Epidermal melanocyte (primary cell): ENCODE measurements around the gene NHEJ1.
A peak's percentile ranks its signal among the peaks of the same experiment; 100 is the strongest.

Source experiments
- DNase-seq: peaks from one replicate; pipeline ENCODE4 v3.0.0; 2011; ENCODE audit warnings: low spot score; ENCODE audit not compliant: insufficient read length

NHEJ1 gene

GRCh38 chr2:219031005-219031738 lies 129.4 kb downstream of the NHEJ1 start:
- DNase-seq: no peak

DNA sequence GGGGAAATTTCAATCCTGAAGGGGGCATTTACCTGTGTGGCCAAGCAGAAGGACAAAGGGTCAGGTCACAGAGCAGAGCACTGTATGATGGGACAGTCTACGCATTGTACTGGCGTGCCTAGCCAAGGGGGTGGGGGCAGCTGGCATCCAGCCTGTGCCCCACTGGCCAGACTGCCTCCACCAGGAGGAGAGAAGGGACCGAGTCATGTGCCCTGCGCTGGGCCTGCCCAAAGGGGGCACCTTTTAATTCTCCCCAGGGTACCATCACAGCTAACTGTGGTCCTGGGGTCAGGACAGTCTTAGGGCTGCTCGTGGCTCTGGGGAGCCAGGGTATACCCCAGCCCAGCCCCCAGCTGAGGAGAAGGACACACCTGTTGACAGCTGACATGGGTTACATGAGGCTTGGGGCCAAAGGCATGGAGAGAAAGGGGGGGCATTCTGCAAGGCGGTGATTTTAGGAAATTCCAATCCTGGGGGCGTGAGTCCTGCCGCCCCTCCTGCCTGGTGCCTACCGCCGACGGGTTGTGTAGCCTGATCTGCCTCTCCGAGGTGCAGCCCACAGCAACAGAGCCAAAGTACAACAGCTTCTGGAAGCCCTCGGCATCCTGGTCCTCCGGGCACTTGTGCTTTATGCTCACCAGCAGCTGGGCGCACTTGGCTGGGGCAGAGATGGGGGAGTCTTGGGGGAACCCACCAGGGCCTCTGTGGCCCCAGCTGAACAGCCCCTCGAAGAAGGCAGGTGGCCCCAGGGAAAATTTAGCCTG lies 130.3 kb downstream of the NHEJ1 start:
- DNase-seq: no peak

DNA sequence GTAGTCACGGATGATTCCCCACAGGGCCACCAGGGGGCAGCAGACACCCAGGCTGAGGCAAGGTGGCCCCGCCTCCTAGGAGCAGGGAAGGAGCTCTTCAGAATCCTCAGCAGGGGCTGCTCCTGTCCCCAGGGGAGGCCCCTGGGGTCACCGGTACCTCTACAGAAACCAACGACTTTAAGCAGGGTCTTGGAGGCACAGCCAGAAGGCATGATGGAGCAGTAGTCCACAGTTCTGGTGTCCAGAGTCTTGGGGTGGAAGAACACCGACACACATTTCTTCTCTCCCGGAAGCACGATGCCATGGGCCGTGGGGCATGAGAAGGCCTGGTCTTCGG lies 130.8 kb downstream of the NHEJ1 start:
- DNase-seq: peak; percentile 45

DNA sequence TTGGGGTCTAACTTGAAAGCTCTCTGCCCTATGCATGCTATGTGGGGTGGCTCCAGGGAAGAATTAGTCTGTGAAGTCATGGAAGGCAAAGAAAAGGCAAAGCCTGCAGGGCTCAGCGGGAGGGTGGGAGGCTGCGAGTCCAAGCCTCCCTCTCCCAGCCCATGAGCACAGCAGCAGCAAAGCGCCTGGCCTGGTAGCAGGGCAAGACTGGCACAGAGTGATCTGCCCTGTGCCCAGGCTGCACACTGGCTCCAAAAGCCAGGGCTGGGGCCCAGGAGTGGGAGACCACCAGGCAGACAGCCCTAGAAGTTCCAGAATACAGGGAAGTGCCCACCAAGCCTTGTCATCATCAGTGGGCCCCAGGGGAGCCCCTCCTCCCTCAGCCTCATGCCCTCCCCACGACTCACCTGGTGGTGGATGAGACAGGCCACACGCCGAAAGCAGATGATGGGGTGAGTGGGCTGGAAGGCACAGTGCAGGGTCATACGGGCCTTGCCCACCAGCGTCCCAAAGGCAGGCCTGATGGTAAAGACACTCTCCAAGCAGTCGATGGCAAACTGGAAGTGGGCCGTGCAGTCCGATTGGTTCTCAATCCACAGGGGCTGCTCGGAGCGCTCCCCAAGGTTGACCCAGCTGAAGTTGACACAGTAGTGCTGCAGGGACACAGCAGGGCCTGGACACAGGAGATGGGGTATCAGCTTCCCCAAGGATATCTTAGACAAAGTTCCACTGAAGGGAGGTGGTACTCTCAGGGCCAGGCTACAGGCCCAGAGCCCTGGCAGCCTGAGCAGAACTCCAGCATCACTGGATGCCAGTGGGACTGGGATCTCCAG lies 131.4 kb downstream of the NHEJ1 start:
- no peak for DNase-seq

GRCh38 chr2:219028141-219028540 lies 132.5 kb downstream of the NHEJ1 start:
- DNase-seq: no peak

GRCh38 chr2:219027511-219028055 lies 133.0 kb downstream of the NHEJ1 start:
- DNase-seq: no peak

- DNase-seq: no peak
Observed at GRCh38 chr2:219026946-219027345, 133.7 kb downstream of the NHEJ1 start.

DNA sequence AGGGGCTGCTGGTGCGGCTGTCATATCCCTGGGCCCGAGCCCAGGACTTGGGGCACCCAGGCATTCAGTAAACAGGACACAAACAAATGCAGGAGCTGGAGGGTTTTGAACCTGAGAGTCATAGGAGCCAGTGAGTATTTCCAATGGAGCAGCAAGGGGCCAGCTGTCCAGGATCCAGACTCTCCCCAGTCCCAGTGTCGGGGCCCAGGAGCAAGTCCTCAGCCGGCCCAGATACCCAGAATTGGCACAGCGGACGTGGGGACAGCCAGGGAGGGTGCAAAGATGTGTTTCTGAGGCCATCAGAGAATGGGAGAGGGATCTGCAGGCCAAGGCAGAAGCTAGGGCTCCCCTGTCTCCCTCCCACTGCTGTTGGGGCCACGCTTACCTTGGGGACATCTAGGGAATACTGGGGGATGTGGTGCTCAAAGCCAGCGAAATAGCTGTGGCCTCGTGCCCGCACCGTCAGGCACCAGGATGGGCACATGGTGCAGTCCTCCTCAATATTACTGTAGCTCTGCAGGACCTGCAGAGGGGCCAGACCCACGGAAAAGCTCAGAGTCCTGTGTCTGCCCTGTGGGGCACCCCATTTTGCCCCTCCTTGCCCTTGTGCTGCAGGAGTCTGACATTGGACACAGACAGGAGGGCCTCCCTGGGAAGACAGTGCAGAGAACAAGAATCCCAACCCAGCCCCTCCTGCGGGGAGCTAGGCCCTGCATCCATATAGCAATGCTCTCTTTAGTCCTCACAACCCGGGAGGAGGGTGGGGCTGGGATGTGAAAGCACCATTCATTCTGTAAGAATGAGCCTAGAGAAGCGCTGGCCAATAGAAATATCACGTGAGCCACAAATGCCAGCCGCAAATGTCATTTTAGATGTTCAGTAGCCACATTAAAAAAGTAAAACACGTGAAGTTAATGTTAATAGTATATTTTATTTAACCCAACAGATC lies 134.7 kb downstream of the NHEJ1 start:
- DNase-seq: peak; percentile 71
